H9 (cell line): ENCODE results near the gene NSUN3. TPM values are rescaled to one million over a fixed set of nuclear protein-coding genes. Genes with fewer than 3 reads are reported as not detected.

Source experiments
- DNase-seq: peaks from one replicate; pipeline ENCODE4 v3.0.0-alpha.2; 2017
- H2AFZ ChIP-seq: one replicate; pipeline ENCODE4 v1.6.1; 2013; ENCODE audit warnings: mild to moderate bottlenecking, low read length, control low read depth, moderate library complexity
- H2AK5ac ChIP-seq: 2 replicates; pipeline ENCODE4 v1.6.1; 2013; ENCODE audit warnings: low read length, control low read depth, mixed read lengths; ENCODE audit not compliant: insufficient read length
- H2BK120ac ChIP-seq: one replicate; pipeline ENCODE4 v1.6.1; 2013; ENCODE audit warnings: low read depth, mild to moderate bottlenecking, low read length, control low read depth, inconsistent platforms; ENCODE audit not compliant: poor library complexity, severe bottlenecking
- H2BK12ac ChIP-seq: 2 replicates; pipeline ENCODE4 v1.6.1; 2013; ENCODE audit warnings: low read length, control low read depth, mixed read lengths, low read depth; ENCODE audit not compliant: insufficient read length
- H2BK15ac ChIP-seq: 2 replicates; pipeline ENCODE4 v1.6.1; 2013; ENCODE audit warnings: low read depth, low read length, control low read depth
- H2BK20ac ChIP-seq: one replicate; pipeline ENCODE4 v1.6.1; 2013; ENCODE audit warnings: low read depth, mild to moderate bottlenecking, low read length, control low read depth, inconsistent platforms; ENCODE audit not compliant: poor library complexity, severe bottlenecking
- H2BK5ac ChIP-seq: 2 replicates; pipeline ENCODE4 v1.6.1; 2013; ENCODE audit warnings: low read length, control low read depth, mixed read lengths; ENCODE audit not compliant: insufficient read length
- H3K14ac ChIP-seq: 2 replicates; pipeline ENCODE4 v1.6.1; 2013; ENCODE audit warnings: low read length, control low read depth; ENCODE audit not compliant: insufficient read depth
- H3K18ac ChIP-seq: 2 replicates; pipeline ENCODE4 v1.6.1; 2013; ENCODE audit warnings: low read depth, mild to moderate bottlenecking, mixed read lengths, low read length, control low read depth; ENCODE audit not compliant: insufficient read length
- H3K23ac ChIP-seq: 2 replicates; pipeline ENCODE4 v1.6.1; 2013; ENCODE audit warnings: low read length, control low read depth, mixed read lengths, low read depth; ENCODE audit not compliant: insufficient read length
- H3K23me2 ChIP-seq: 2 replicates; pipeline ENCODE4 v1.6.1; 2013; ENCODE audit warnings: low read depth, mild to moderate bottlenecking, mixed read lengths, low read length, control low read depth; ENCODE audit not compliant: insufficient read length, poor library complexity, severe bottlenecking
- H3K27ac ChIP-seq: 2 replicates; pipeline ENCODE4 v1.5.1; 2013; ENCODE audit warnings: low read length, control low read depth, mixed read lengths, low read depth; ENCODE audit not compliant: insufficient read length
- H3K27me3 ChIP-seq: 2 replicates; pipeline ENCODE4 v1.6.1; 2013; ENCODE audit warnings: low read length, control low read depth, inconsistent platforms; ENCODE audit not compliant: insufficient read depth
- H3K4ac ChIP-seq: 2 replicates; pipeline ENCODE4 v1.6.1; 2013; ENCODE audit warnings: low read depth, mild to moderate bottlenecking, control low read depth, inconsistent platforms, low read length, moderate library complexity
- H3K4me1 ChIP-seq: 2 replicates; pipeline ENCODE4 v1.6.1; 2013; ENCODE audit warnings: low read length, control low read depth, inconsistent platforms; ENCODE audit not compliant: insufficient read depth
- H3K4me2 ChIP-seq: 2 replicates; pipeline ENCODE4 v1.6.1; 2013; ENCODE audit warnings: low read length, control low read depth, mixed read lengths; ENCODE audit not compliant: insufficient read length, insufficient read depth
- H3K56ac ChIP-seq: 2 replicates; pipeline ENCODE4 v1.6.1; 2013; ENCODE audit warnings: low read depth, mild to moderate bottlenecking, mixed read lengths, low read length, control low read depth; ENCODE audit not compliant: insufficient read length
- H3K79me1 ChIP-seq: 2 replicates; pipeline ENCODE4 v1.6.1; 2013; ENCODE audit warnings: low read depth, mild to moderate bottlenecking, moderate library complexity, low read length, control low read depth, inconsistent platforms; ENCODE audit not compliant: insufficient read depth, poor library complexity, severe bottlenecking
- H3K79me2 ChIP-seq: 2 replicates; pipeline ENCODE4 v1.6.1; 2013; ENCODE audit warnings: low read length, control low read depth, inconsistent platforms; ENCODE audit not compliant: insufficient read depth
- H3K9ac ChIP-seq: 2 replicates; pipeline ENCODE4 v1.6.1; 2013; ENCODE audit warnings: low read length, control low read depth, mixed read lengths; ENCODE audit not compliant: insufficient read length; ENCODE audit errors: extremely low read depth
- H3K9me3 ChIP-seq: one replicate; pipeline ENCODE4 v1.6.1; 2013; ENCODE audit warnings: low read depth, low read length, inconsistent platforms; ENCODE audit not compliant: control insufficient read depth
- H3T11ph ChIP-seq: one replicate; pipeline ENCODE4 v1.6.1; 2013; ENCODE audit warnings: mild to moderate bottlenecking, low read length, control low read depth, inconsistent platforms
- H4K20me1 ChIP-seq: one replicate; pipeline ENCODE4 v1.6.1; 2013; ENCODE audit not compliant: control insufficient read depth, insufficient read length, insufficient read depth
- H4K5ac ChIP-seq: 2 replicates; pipeline ENCODE4 v1.6.1; 2013; ENCODE audit warnings: low read depth, mild to moderate bottlenecking, mixed read lengths, low read length, control low read depth; ENCODE audit not compliant: insufficient read length
- H4K8ac ChIP-seq: replicated peaks from 2 replicates; pipeline ENCODE4 v1.6.1; 2013; ENCODE audit warnings: low read length, control low read depth, mixed read lengths, low read depth; ENCODE audit not compliant: insufficient read length
- H4K91ac ChIP-seq: 2 replicates; pipeline ENCODE4 v1.6.1; 2013; ENCODE audit warnings: low read depth, mild to moderate bottlenecking, moderate library complexity, mixed read lengths, low read length, control low read depth; ENCODE audit not compliant: insufficient read length
- H3K27ac Mint-ChIP-seq, 3 experiments: 2 replicates in 2 of 3; 3 replicates in 1 of 3; pipeline ENCODE4 v1.8.0; 2020 to 2021; ENCODE audit warnings: mixed read lengths in 3 of 3, mild to moderate bottlenecking in 1 of 3, moderate library complexity in 1 of 3
- H3K27me3 Mint-ChIP-seq: 2 replicates; pipeline ENCODE4 v1.8.0; 2021; ENCODE audit warnings: low read depth, mild to moderate bottlenecking, moderate library complexity, mixed read lengths
- H3K36me3 Mint-ChIP-seq, 3 experiments: 2 replicates in 2 of 3; 3 replicates in 1 of 3; pipeline ENCODE4 v1.8.0; 2020 to 2021; ENCODE audit warnings: low read depth in 3 of 3, mixed read lengths in 3 of 3; ENCODE audit not compliant: insufficient read depth in 1 of 3
- H3K4me1 Mint-ChIP-seq, 2 experiments: 2 replicates each; pipeline ENCODE4 v1.8.0; 2020; ENCODE audit warnings: mixed read lengths in 2 of 2
- H3K4me3 Mint-ChIP-seq, 2 experiments: 2 replicates in 1 of 2; 3 replicates in 1 of 2; pipeline ENCODE4 v1.8.0; 2020 to 2021; ENCODE audit warnings: mild to moderate bottlenecking in 2 of 2, mixed read lengths in 2 of 2, moderate library complexity in 1 of 2
- H3K9me3 Mint-ChIP-seq, 2 experiments: 2 replicates in 1 of 2; 3 replicates in 1 of 2; pipeline ENCODE4 v1.8.0; 2020; ENCODE audit warnings: mild to moderate bottlenecking in 2 of 2, mixed read lengths in 2 of 2, moderate library complexity in 1 of 2
- WGBS: extraction: QIAGEN DNeasy Blood & Tissue Kit; methylation state at CpG from one replicate; pipeline ENCODE4 v1.1.7; 2013; ENCODE audit warnings: missing lambda C conversion rate, low lambda C conversion rate, mixed read lengths; ENCODE audit not compliant: insufficient read length; ENCODE audit errors: extremely low coverage; 5-methylcytosine and 5-hydroxymethylcytosine counted together
- total RNA-seq: library from RNA; stranded (reverse); gene quantifications from 2 replicates; pipeline ENCODE4 v1.2.1, GENCODE V29; 2021
- TF ChIP-seq, protein P1 (sequence below): fragments of 200-600 bp; sonication (generic); conservative IDR thresholded peaks from 3 replicates; pipeline ENCODE4 v1.8.0; 2021; ENCODE audit warnings: antibody characterized with exemption, mild to moderate bottlenecking

Gene NSUN3
- total RNA-seq, 1 experiment from 2014 or later = 7.4 TPM

DNA sequence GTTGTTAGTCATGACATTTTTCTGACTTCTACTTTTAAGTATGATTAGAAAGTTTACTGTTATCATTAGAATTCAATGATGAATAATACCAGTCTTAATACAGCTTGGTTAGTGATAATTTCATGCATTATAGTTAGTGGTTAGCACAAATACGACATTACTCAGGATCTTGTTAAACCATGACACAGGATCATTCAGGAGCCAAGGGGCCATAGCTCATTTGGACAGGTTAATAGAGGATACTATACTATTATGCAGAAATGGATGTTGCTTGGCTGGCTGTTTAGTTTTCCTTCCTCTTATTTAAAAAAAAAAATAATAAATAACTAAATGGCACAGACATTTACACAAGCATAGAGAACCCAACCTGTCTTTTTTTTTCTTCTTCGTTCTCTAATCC lies 55.5 kb downstream of the NSUN3 start:
- Histone ChIP-seq H2BK15ac (no peak overlapping the region), H3K27ac (no peak overlapping the region), H3K4me1 (no peaks in the 10 kb centered on the region), H3K9me3 (no peaks in the 10 kb centered on the region), H4K8ac (no peak overlapping the region), H4K91ac (no peak overlapping the region), H2AFZ (no peak overlapping the region), H2BK5ac (no peak overlapping the region), H3K4me2 (no peak overlapping the region), H3K27me3 (no peaks in the 10 kb centered on the region), H3T11ph (no peak overlapping the region), H3K79me2 (no peaks in the 10 kb centered on the region), H2BK120ac (no peak overlapping the region), H2BK20ac (no peak overlapping the region), H3K23ac (no peak overlapping the region), H2AK5ac (no peak overlapping the region), H3K23me2 (no peaks in the 10 kb centered on the region), H3K4ac (no peak overlapping the region), H3K79me1 (no peaks in the 10 kb centered on the region), H4K5ac (no peak overlapping the region), H3K56ac (no peak overlapping the region), H4K20me1 (no peaks in the 10 kb centered on the region), H3K9ac (no peak overlapping the region), H3K18ac (no peak overlapping the region), H2BK12ac (no peak overlapping the region), H3K14ac (no peak overlapping the region)
- Mint-ChIP-seq H3K27ac (no peak overlapping the region), H3K4me1 (peaks cover 26 to 32% of the 10 kb centered on the region in 2 experiments), H3K4me3 (no peak overlapping the region), H3K36me3 (no peaks in the 10 kb centered on the region), H3K27me3 (no peaks in the 10 kb centered on the region), H3K9me3 (no peaks in the 10 kb centered on the region; a peak in 1 of 5 replicates)
- TF ChIP-seq, protein P1, sequence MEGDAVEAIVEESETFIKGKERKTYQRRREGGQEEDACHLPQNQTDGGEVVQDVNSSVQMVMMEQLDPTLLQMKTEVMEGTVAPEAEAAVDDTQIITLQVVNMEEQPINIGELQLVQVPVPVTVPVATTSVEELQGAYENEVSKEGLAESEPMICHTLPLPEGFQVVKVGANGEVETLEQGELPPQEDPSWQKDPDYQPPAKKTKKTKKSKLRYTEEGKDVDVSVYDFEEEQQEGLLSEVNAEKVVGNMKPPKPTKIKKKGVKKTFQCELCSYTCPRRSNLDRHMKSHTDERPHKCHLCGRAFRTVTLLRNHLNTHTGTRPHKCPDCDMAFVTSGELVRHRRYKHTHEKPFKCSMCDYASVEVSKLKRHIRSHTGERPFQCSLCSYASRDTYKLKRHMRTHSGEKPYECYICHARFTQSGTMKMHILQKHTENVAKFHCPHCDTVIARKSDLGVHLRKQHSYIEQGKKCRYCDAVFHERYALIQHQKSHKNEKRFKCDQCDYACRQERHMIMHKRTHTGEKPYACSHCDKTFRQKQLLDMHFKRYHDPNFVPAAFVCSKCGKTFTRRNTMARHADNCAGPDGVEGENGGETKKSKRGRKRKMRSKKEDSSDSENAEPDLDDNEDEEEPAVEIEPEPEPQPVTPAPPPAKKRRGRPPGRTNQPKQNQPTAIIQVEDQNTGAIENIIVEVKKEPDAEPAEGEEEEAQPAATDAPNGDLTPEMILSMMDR = no peak
- WGBS = no CpG with 5 or more reads among the region's 2 CpGs
- no peak for DNase-seq
